Measurements from ENCODE around the gene FRK. TPM values are rescaled to one million over a fixed set of nuclear protein-coding genes. Genes with fewer than 3 reads are reported as not detected.
A peak's percentile ranks its signal among the peaks of the same experiment; 100 is the strongest.
"Not testable (repeated sequence)": the region's sequence is repeated elsewhere in the genome, so short reads cannot be mapped to it uniquely, and the experiment has no call there.

FRK gene
- total RNA-seq, 1 donor from 2014 or later = 0.77 TPM

GRCh38 chr6:115891111-115891669, 169.5 kb downstream of the FRK start:
- Mint-ChIP-seq H3K9me3 (ENCODE audit: unreplicated experiment) (no peaks in the 10 kb centered on the region), H3K4me1 (ENCODE audit: low read depth, unreplicated experiment) (peaks cover 31% of the 10 kb centered on the region), H3K36me3 (ENCODE audit: low read depth, unreplicated experiment) (no peaks in the 10 kb centered on the region), H3K27ac (ENCODE audit: unreplicated experiment) (peak overlapping the region; percentile 95), H3K4me3 (ENCODE audit: unreplicated experiment) (no peak overlapping the region), H3K27me3 (ENCODE audit: low read depth, unreplicated experiment) (no peaks in the 10 kb centered on the region)
- Histone ChIP-seq H3K79me2 (ENCODE audit: insufficient read depth, low read length) (no peaks in the 10 kb centered on the region), H3K4me1 (ENCODE audit: insufficient read depth, low read length) (peaks cover 6% of the 10 kb centered on the region), H3K4me3 (ENCODE audit: insufficient read depth, low read depth, low read length) (no peak overlapping the region), H3K9ac (ENCODE audit: low read length) (no peak overlapping the region), H3K27me3 (ENCODE audit: insufficient read depth, low read length) (no peaks in the 10 kb centered on the region), H3K9me3 (ENCODE audit: insufficient read depth, low read depth, low read length) (no peaks in the 10 kb centered on the region), H3K27ac (ENCODE audit: low read depth, low read length) (peak overlapping the region; percentile 17), H2AFZ (ENCODE audit: low read depth, low read length) (no peak overlapping the region), H3K36me3 (ENCODE audit: insufficient read depth, low read length) (no peaks in the 10 kb centered on the region), H3K4me2 (ENCODE audit: low read length) (peak overlapping the region; percentile 48), H4K20me1 (ENCODE audit: insufficient read depth, low read length) (no peaks in the 10 kb centered on the region)
- FAIRE-seq = peak; percentile 73
- peak; percentile 66 for DNase-seq (ENCODE audit: low read depth)
- TF ChIP-seq EZH2 (IDR thresholded peaks at IDR 0.05; ENCODE audit: insufficient read depth, low read length) (no peak), CTCF (IDR thresholded peaks at IDR 0.05; ENCODE audit: insufficient read depth, low read depth, low read length) (no peak)

GRCh38 chr6:115890238-115890637, 170.5 kb downstream of the FRK start:
- DNase-seq (ENCODE audit: low read depth) = no peak
- peaks cover 6% of the 10 kb centered on the region for H3K4me1 ChIP-seq (ENCODE audit: insufficient read depth, low read length)
- no peaks in the 10 kb centered on the region for H3K36me3 Mint-ChIP-seq (ENCODE audit: low read depth, unreplicated experiment)
- H3K9me3 ChIP-seq (ENCODE audit: insufficient read depth, low read depth, low read length) = no peaks in the 10 kb centered on the region
- H3K27ac Mint-ChIP-seq (ENCODE audit: unreplicated experiment) = peak overlapping the region; percentile 95
- no peaks in the 10 kb centered on the region for H3K27me3 Mint-ChIP-seq (ENCODE audit: low read depth, unreplicated experiment)
- H3K4me3 ChIP-seq (ENCODE audit: insufficient read depth, low read depth, low read length) = no peak overlapping the region
- FAIRE-seq = no peak
- no peaks in the 10 kb centered on the region for H3K36me3 ChIP-seq (ENCODE audit: insufficient read depth, low read length)
- H3K27ac ChIP-seq (ENCODE audit: low read depth, low read length) = no peak overlapping the region
- TF ChIP-seq EZH2 (IDR thresholded peaks at IDR 0.05; ENCODE audit: insufficient read depth, low read length) = no peak
- TF ChIP-seq CTCF (IDR thresholded peaks at IDR 0.05; ENCODE audit: insufficient read depth, low read depth, low read length) = no peak
- H4K20me1 ChIP-seq (ENCODE audit: insufficient read depth, low read length) = no peaks in the 10 kb centered on the region
- no peak overlapping the region for H2AFZ ChIP-seq (ENCODE audit: low read depth, low read length)
- H3K4me3 Mint-ChIP-seq (ENCODE audit: unreplicated experiment) = no peak overlapping the region
- no peaks in the 10 kb centered on the region for H3K9me3 Mint-ChIP-seq (ENCODE audit: unreplicated experiment)
- no peaks in the 10 kb centered on the region for H3K79me2 ChIP-seq (ENCODE audit: insufficient read depth, low read length)
- peaks cover 27% of the 10 kb centered on the region for H3K4me1 Mint-ChIP-seq (ENCODE audit: low read depth, unreplicated experiment)
- no peak overlapping the region for H3K9ac ChIP-seq (ENCODE audit: low read length)
- H3K4me2 ChIP-seq (ENCODE audit: low read length) = no peak overlapping the region
- H3K27me3 ChIP-seq (ENCODE audit: insufficient read depth, low read length) = no peaks in the 10 kb centered on the region

- H3K4me3 Mint-ChIP-seq (ENCODE audit: unreplicated experiment); H4K20me1 ChIP-seq (ENCODE audit: insufficient read depth, low read length); FAIRE-seq; H3K27me3 ChIP-seq (ENCODE audit: insufficient read depth, low read length); H3K9me3 Mint-ChIP-seq (ENCODE audit: unreplicated experiment); H3K4me3 ChIP-seq (ENCODE audit: insufficient read depth, low read depth, low read length); H3K79me2 ChIP-seq (ENCODE audit: insufficient read depth, low read length); H3K27ac ChIP-seq (ENCODE audit: low read depth, low read length); H3K27ac Mint-ChIP-seq (ENCODE audit: unreplicated experiment); H3K9me3 ChIP-seq (ENCODE audit: insufficient read depth, low read depth, low read length); H2AFZ ChIP-seq (ENCODE audit: low read depth, low read length); H3K27me3 Mint-ChIP-seq (ENCODE audit: low read depth, unreplicated experiment); H3K36me3 Mint-ChIP-seq (ENCODE audit: low read depth, unreplicated experiment); H3K36me3 ChIP-seq (ENCODE audit: insufficient read depth, low read length); H3K9ac ChIP-seq (ENCODE audit: low read length); DNase-seq (ENCODE audit: low read depth); H3K4me1 ChIP-seq (ENCODE audit: insufficient read depth, low read length); H3K4me2 ChIP-seq (ENCODE audit: low read length): not testable (repeated sequence)
- peaks cover 24% of the 10 kb centered on the region for H3K4me1 Mint-ChIP-seq (ENCODE audit: low read depth, unreplicated experiment)
These were observed 171.8 kb downstream of the FRK start for GRCh38 chr6:115888687-115889470.
